ENCODE measurements around the gene DQX1. TPM values are rescaled to one million over a fixed set of nuclear protein-coding genes. Genes with fewer than 3 reads are reported as not detected.

DQX1 gene
- total and polyA plus RNA-seq, 2 of the 8 experiments (the other 6 are each of a cell fraction or from before 2014, with no cell fraction given), result 0.76 to 1.1 TPM

DNA sequence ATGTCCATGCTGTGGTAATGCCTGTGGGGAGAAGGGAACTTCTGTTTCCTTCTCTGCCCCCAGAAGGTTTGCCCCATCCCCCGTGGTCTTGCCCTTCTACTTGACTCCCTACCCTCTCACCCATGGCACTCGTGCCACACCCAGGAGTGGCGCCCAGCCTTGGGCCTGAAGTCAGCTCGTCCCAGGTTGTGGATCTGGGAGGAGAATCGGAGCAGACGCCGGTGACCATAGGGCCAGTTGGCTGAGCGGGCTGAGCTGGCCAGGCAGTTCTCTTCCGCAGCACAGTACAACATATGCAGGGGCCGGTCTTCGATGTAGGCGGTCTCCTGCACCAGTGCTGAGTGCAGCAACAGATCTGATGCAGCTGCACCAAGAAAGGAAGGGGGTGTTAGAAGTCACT lies 8.4 kb upstream of the DQX1 start:
- Histone ChIP-seq H3K18ac (ENCODE audit: extremely low read depth, low read length) (no peak overlapping the region), H3K14ac (ENCODE audit: insufficient read length) (no peak overlapping the region), H3K27me3 (replicated peaks in 1 of 4; ENCODE audit: control insufficient read depth in 3 of 4, extremely low read depth in 1 of 4, insufficient read depth in 3 of 4, low read length in 3 of 4) (no peaks in the 10 kb centered on the region; a peak in 1 of 7 replicates), H4K8ac (ENCODE audit: extremely low read depth, insufficient read depth, low read length) (no peak overlapping the region), H2BK20ac (ENCODE audit: low read length) (no peak overlapping the region), H4K91ac (replicated peaks; ENCODE audit: insufficient read length, low read length) (no peak overlapping the region), H2AK5ac (ENCODE audit: low read depth, low read length) (no peak overlapping the region), H2BK12ac (ENCODE audit: low read depth, low read length) (no peak overlapping the region), H3K23ac (ENCODE audit: insufficient read length) (no peak overlapping the region), H3K56ac (replicated peaks; ENCODE audit: insufficient read length, low read depth, low read length) (no peak overlapping the region), H3K4ac (replicated peaks; ENCODE audit: insufficient read length, low read depth, low read length) (no peak overlapping the region), H3K23me2 (ENCODE audit: low read depth, low read length) (peaks cover 4% of the 10 kb centered on the region; the same call in 1 of the 2 replicates), H3K27ac (ENCODE audit: low read depth, low read length) (no peak overlapping the region), H3K79me1 (ENCODE audit: low read depth, low read length) (peaks cover 2% of the 10 kb centered on the region; the same call in 1 of the 2 replicates), H3K79me2 (ENCODE audit: control insufficient read depth in 1 of 2, insufficient read depth in 2 of 2, low read length in 2 of 2) (no peaks in the 10 kb centered on the region), H3K4me1 (replicated peaks in 1 of 4; ENCODE audit: control insufficient read depth in 3 of 4, insufficient read depth in 4 of 4, low read length in 3 of 4) (peaks cover 4 to 6% (median 5%) of the 10 kb centered on the region in 4 experiments; a peak in 6 of 7 replicates), H2AFZ (ENCODE audit: low read length) (no peak overlapping the region), H3K4me2 (ENCODE audit: insufficient read depth in 1 of 2, low read depth in 2 of 2, low read length in 2 of 2) (no peak overlapping the region), H4K20me1 (replicated peaks in 1 of 2; ENCODE audit: control insufficient read depth in 1 of 2, insufficient read depth in 2 of 2, low read length in 2 of 2) (peaks cover 6 to 8% of the 10 kb centered on the region in 2 experiments), H3K36me3 (ENCODE audit: control insufficient read depth in 2 of 4, insufficient read depth in 4 of 4, low read length in 3 of 4) (peaks cover 2 to 17% (median 10%) of the 10 kb centered on the region in 4 experiments; a peak in 7 of 8 replicates), H2BK15ac (ENCODE audit: low read length) (no peak overlapping the region), H2BK120ac (replicated peaks; ENCODE audit: low read depth, low read length) (no peak overlapping the region), H4K5ac (ENCODE audit: insufficient read length, low read depth, low read length) (no peak overlapping the region), H3K9ac (replicated peaks in 1 of 4; ENCODE audit: extremely low read depth in 1 of 4, low read depth in 3 of 4, low read length in 3 of 4) (no peak overlapping the region), H3K9me3 (ENCODE audit: insufficient read depth in 2 of 2, low read depth in 1 of 2, low read length in 1 of 2) (no peaks in the 10 kb centered on the region), H3K4me3 (ENCODE audit: extremely low read depth in 1 of 4, insufficient read depth in 2 of 4, low read depth in 3 of 4, low read length in 4 of 4) (no peak overlapping the region), H2BK5ac (ENCODE audit: low read depth, low read length) (no peak overlapping the region)
- 92% methylated on average over 12 of the region's 12 CpGs; no CpG with 5 or more reads in 1 of the 2 experiments for WGBS, 2 experiments (ENCODE audit: extremely low coverage in 1 of 2, insufficient coverage in 1 of 2, insufficient read length in 1 of 2, insufficient replicate concordance in 2 of 2, low coverage in 1 of 2, low lambda C conversion rate in 2 of 2, missing lambda C conversion rate in 1 of 2)
- CTCF ChIA-PET (ENCODE audit: partially characterized antibody), result interaction anchor here (0.9 to 7.0 kb wide), 4 partner anchors 8 to 53 kb away, joined by 3 to 53 read pairs (median 5); no protein-coding TSS in a partner anchor
- FAIRE-seq (no peak), DNase-seq (ENCODE audit: low read depth in 1 of 2, low spot score in 2 of 2) (no peak)
- POLR2A ChIA-PET (ENCODE audit: partially characterized antibody), result interaction anchor here (1.1 to 2.3 kb wide), 3 partner anchors 12 to 53 kb away, joined by 3 to 6 read pairs (median 4); partner anchors contain the start of gene LBX2
- TF ChIP-seq CTBP2 (IDR thresholded peaks at IDR 0.05; ENCODE audit: borderline replicate concordance, insufficient read depth, insufficient read length, low read length), result no peak
